K562 (cell line): ENCODE measurements around the gene ACTA2. TPM values are rescaled to one million over a fixed set of nuclear protein-coding genes. Genes with fewer than 3 reads are reported as not detected.

ENCODE experiments used
- ATAC-seq: fragments of 200-7000 bp; cut with Tn5 transposase; 3 replicates; pipeline ENCODE4 v1.9.1; 2020; ENCODE audit warnings: moderate library complexity
- BruUV-seq: library from RNA; stranded (reverse); fragments of 400-500 nt; replicated peaks from 2 replicates; lab custom pipeline; 2021; lab: Mats Ljungman, UMichigan
- CTCF ChIA-PET: fragments of 300-600 bp; formaldehyde crosslinking; extraction: SDS; loops from one replicate; lab custom pipeline; 2021; ENCODE audit warnings: low intra/inter-chr PET ratio; lab: Yijun Ruan, JAX
- POLR2A ChIA-PET: fragments of 300-600, 350-650 bp; sonication (Branson Sonifier 250); formaldehyde crosslinking; extraction: SDS; loops from one replicate; lab custom pipeline; 2021; ENCODE audit warnings: antibody characterized with exemption, inconsistent platforms; lab: Yijun Ruan, JAX
- DNase-seq, 4 experiments: peaks; one replicate each; pipeline versions ENCODE4 v3.0.0 to v3.0.0-alpha.2; 2011 to 2018; ENCODE audit warnings: low spot score in 3 of 4, mixed read lengths in 3 of 4; ENCODE audit errors: extremely low read depth in 1 of 4
- FAIRE-seq: peaks from 2 replicates; lab custom pipeline; 2011; peaks lifted over from hg19 to GRCh38; lab: Jason Lieb, UNC
- H2AFZ ChIP-seq: 2 replicates; pipeline ENCODE4 v1.6.0; 2011; ENCODE audit warnings: low read depth, low read length, control low read depth, inconsistent platforms
- H3K27ac ChIP-seq: fragments of 200-600 bp; 3 replicates; pipeline ENCODE4 v1.8.0; 2011; ENCODE audit warnings: low read depth, mild to moderate bottlenecking, control low read depth, inconsistent platforms, low read length, moderate library complexity, mixed read lengths; ENCODE audit errors: extremely low read depth
- H3K27me3 ChIP-seq, 2 experiments: fragments of 300-600 bp in 1 of 2; 2 replicates in 1 of 2; 3 replicates in 1 of 2; pipeline versions ENCODE4 v1.6.0 to v1.8.0; 2011; ENCODE audit warnings: inconsistent platforms in 2 of 2, low read length in 2 of 2, mild to moderate bottlenecking in 1 of 2, mixed read lengths in 1 of 2, moderate library complexity in 1 of 2; ENCODE audit not compliant: control insufficient read depth in 2 of 2, insufficient read depth in 2 of 2
- H3K36me3 ChIP-seq: fragments of 300-600 bp; 3 replicates; pipeline ENCODE4 v1.8.0; 2011; ENCODE audit warnings: mild to moderate bottlenecking, low read length, inconsistent platforms; ENCODE audit not compliant: control insufficient read depth, insufficient read depth
- H3K4me1 ChIP-seq, 2 experiments: fragments of 200-600 bp in 1 of 2; replicated peaks in 1 of 2; 2 replicates in 1 of 2; 3 replicates in 1 of 2; pipeline versions ENCODE4 v1.5.1 to v1.8.0; 2011; ENCODE audit warnings: inconsistent platforms in 2 of 2, low read length in 2 of 2, mild to moderate bottlenecking in 1 of 2, mixed read lengths in 1 of 2, moderate library complexity in 1 of 2; ENCODE audit not compliant: control insufficient read depth in 2 of 2, insufficient read depth in 2 of 2
- H3K4me2 ChIP-seq: 2 replicates; pipeline ENCODE4 v1.6.1; 2011; ENCODE audit warnings: low read length, control low read depth, inconsistent platforms, mixed read lengths; ENCODE audit not compliant: insufficient read depth
- H3K4me3 ChIP-seq: fragments of 200-600 bp; sonication (generic), shearing (Covaris generic); 2 replicates; pipeline ENCODE4 v1.5.1; 2016; ENCODE audit warnings: control low read depth, inconsistent platforms
- H3K79me2 ChIP-seq: fragments of 200-600 bp; 3 replicates; pipeline ENCODE4 v1.8.0; 2011; ENCODE audit warnings: low read length, inconsistent platforms; ENCODE audit not compliant: control insufficient read depth, insufficient read depth
- H3K9ac ChIP-seq, 2 experiments: 2 replicates each; pipeline versions ENCODE4 v1.6.0 to v1.6.1; 2011; ENCODE audit warnings: low read depth in 2 of 2, low read length in 2 of 2, control low read depth in 1 of 2, inconsistent platforms in 1 of 2, mild to moderate bottlenecking in 1 of 2, mixed read lengths in 1 of 2; ENCODE audit not compliant: insufficient read depth in 1 of 2
- H3K9me1 ChIP-seq: one replicate; pipeline ENCODE4 v1.6.0; 2011; ENCODE audit warnings: inconsistent platforms, mild to moderate bottlenecking, low read length, moderate library complexity; ENCODE audit not compliant: control insufficient read depth, insufficient read depth
- H3K9me3 ChIP-seq: replicated peaks from 2 replicates; pipeline ENCODE4 v1.5.1; 2011; ENCODE audit warnings: low read depth, low read length, inconsistent platforms; ENCODE audit not compliant: control insufficient read depth, insufficient read depth
- H4K20me1 ChIP-seq: replicated peaks from 2 replicates; pipeline ENCODE4 v1.6.1; 2011; ENCODE audit warnings: low read length, inconsistent platforms, mixed read lengths; ENCODE audit not compliant: control insufficient read depth, insufficient read depth
- CBFA2T3 ChIP-seq: fragments of 450-650 bp; IDR thresholded peaks from 2 replicates; pipeline ENCODE4 v1.6.1; 2017
- CUX1 ChIP-seq: fragments of 200-800 bp; sonication (Bioruptor generic); IDR thresholded peaks from 2 replicates; pipeline ENCODE4 v1.6.1; 2016; ENCODE audit warnings: missing genetic modification characterization, missing compliant biosample characterization
- ETS1 ChIP-seq: conservative IDR thresholded peaks from 2 replicates; pipeline ENCODE4 v1.6.1; 2011; ENCODE audit warnings: low read depth, mild to moderate bottlenecking, low read length; ENCODE audit not compliant: control insufficient read depth
- GATAD2B ChIP-seq: fragments of 450-650 bp; IDR thresholded peaks from 2 replicates; pipeline ENCODE4 v1.6.1; 2017; ENCODE audit warnings: mild to moderate bottlenecking, borderline replicate concordance
- HDAC3 ChIP-seq: fragments of 450-650 bp; IDR thresholded peaks from 2 replicates; pipeline ENCODE4 v1.6.1; 2018; ENCODE audit warnings: borderline replicate concordance, mild to moderate bottlenecking, moderate library complexity; ENCODE audit not compliant: partially characterized antibody
- NCOA1 ChIP-seq: fragments of 450-650 bp; IDR thresholded peaks from 2 replicates; pipeline ENCODE4 v1.6.1; 2016; ENCODE audit warnings: low read depth
- NFXL1 ChIP-seq: fragments of 450-650 bp; formaldehyde crosslinking; IDR thresholded peaks from 2 replicates; pipeline ENCODE4 v1.4.0; 2021; ENCODE audit warnings: mild to moderate bottlenecking
- PATZ1 ChIP-seq: fragments of 250-450 bp; sonication (Bioruptor Pico); IDR thresholded peaks from 2 replicates; pipeline ENCODE4 v1.5.0; 2020; ENCODE audit warnings: mild to moderate bottlenecking, borderline replicate concordance
- POLR2AphosphoS2 ChIP-seq: IDR thresholded peaks from 2 replicates; pipeline ENCODE4 v1.6.1; 2012; ENCODE audit warnings: low read length, improper control_type of control experiment
- TAF7 ChIP-seq: fragments of 450-650 bp; IDR thresholded peaks from 2 replicates; pipeline ENCODE4 v1.6.1; 2016; ENCODE audit warnings: missing genetic modification characterization, missing compliant biosample characterization
- TCF3 ChIP-seq: sonication (generic); formaldehyde crosslinking; IDR thresholded peaks from 2 replicates; pipeline ENCODE4 v1.4.0; 2020; ENCODE audit warnings: mild to moderate bottlenecking, missing genetic modification reagents
- TGIF2 ChIP-seq: sonication (generic); formaldehyde crosslinking; IDR thresholded peaks from 2 replicates; pipeline ENCODE4 v1.8.1; 2022; ENCODE audit warnings: mild to moderate bottlenecking, missing genetic modification reagents, moderate library complexity
- THRA ChIP-seq: fragments of 450-650 bp; IDR thresholded peaks from 2 replicates; pipeline ENCODE4 v1.6.1; 2017; ENCODE audit warnings: mild to moderate bottlenecking, moderate library complexity
- ZNF174 ChIP-seq: fragments of 250-450 bp; sonication (Bioruptor Pico); IDR thresholded peaks from 2 replicates; pipeline ENCODE4 v1.4.0; 2020; ENCODE audit warnings: mild to moderate bottlenecking
- ZNF780A ChIP-seq: fragments of 250-450 bp; sonication (Bioruptor Pico); IDR thresholded peaks from 2 replicates; pipeline ENCODE4 v1.5.0; 2021; ENCODE audit warnings: mild to moderate bottlenecking
- WGBS: fragments of 100-300 bp; shearing (Covaris generic); methylation state at CpG from one replicate; pipeline ENCODE4 v1.1.6; 2016; ENCODE audit warnings: low coverage, mixed read lengths; ENCODE audit not compliant: insufficient coverage; ENCODE audit errors: missing lambda C conversion rate; 5-methylcytosine and 5-hydroxymethylcytosine counted together
- in situ Hi-C: fragments of 300-500 bp; cut with MboI; formaldehyde crosslinking; loops from 4 replicates; pipeline ENCODE4 v1.15.0; 2018; ENCODE audit warnings: inconsistent platforms, mixed read lengths
- intact Hi-C: fragments of 100-400 bp; cut with micrococcal nuclease; formaldehyde crosslinking; loops from 2 replicates; pipeline ENCODE4 v1.14.2; 2022
- polyA plus RNA-seq, 8 experiments: library from polyadenylated mRNA; depleted of rRNA in 4 of 8; stranded (reverse) in 5 of 8; unstranded in 3 of 8; fragments of >200 nt; fragmentation: Nextera tagmentation in 2 of 8; fragmentation: Illumina TruSeq in 1 of 8; extraction: Ambion mirVana in 2 of 8; extraction: Trizol in 1 of 8; gene quantifications; 2 replicates each; pipeline versions ENCODE4 v1.2.1 to v1.2.3, GENCODE V29; 2011 to 2014; ENCODE audit warnings: inconsistent platforms in 1 of 8, missing spikeins in 1 of 8
- total RNA-seq, 7 experiments: library from RNA; depleted of rRNA in 6 of 7; stranded (reverse); fragments of >200 nt in 6 of 7; fragmentation: Illumina TruSeq in 2 of 7; extraction: Trizol in 2 of 7; gene quantifications; 2 replicates each; pipeline versions ENCODE4 v1.2.1 to v1.2.3, GENCODE V29; 2011 to 2021; ENCODE audit warnings: low replicate concordance in 1 of 7

The ACTA2 gene
- total and polyA plus RNA-seq, 9 of the 15 experiments (the other 6 are each of a cell fraction or from before 2014, with no cell fraction given): 0.15 to 1.0 (median 0.38) TPM; not detected in 3

GRCh38 chr10:88899886-88900285 lies 52.7 kb downstream of the ACTA2 start:
- Histone ChIP-seq H3K27ac (no peak overlapping the region), H3K27me3 (no peaks in the 10 kb centered on the region), H4K20me1 (no peaks in the 10 kb centered on the region), H2AFZ (no peak overlapping the region), H3K9me3 (no peaks in the 10 kb centered on the region), H3K4me3 (no peak overlapping the region), H3K36me3 (no peaks in the 10 kb centered on the region), H3K4me1 (no peaks in the 10 kb centered on the region), H3K9me1 (no peaks in the 10 kb centered on the region), H3K4me2 (no peak overlapping the region), H3K79me2 (no peaks in the 10 kb centered on the region), H3K9ac (no peak overlapping the region)
- intact Hi-C loops (no loop called here), in situ Hi-C loops (no loop called here)
- ATAC-seq (no peak), FAIRE-seq (no peak), DNase-seq (no peak)
- 0% methylated on average over 2 of the region's 2 CpGs for WGBS
- POLR2A ChIA-PET: no interaction called here
- CTCF ChIA-PET: no interaction called here
- no TSS peak for BruUV-seq
- TF ChIP-seq POLR2AphosphoS2: no peak
- TF ChIP-seq GATAD2B: no peak
- no peak for TF ChIP-seq ETS1
- TF ChIP-seq ZNF780A: no peak
- no peak for TF ChIP-seq ZNF174
- no peak for TF ChIP-seq TAF7 (tag)
- no peak for TF ChIP-seq PATZ1
- TF ChIP-seq TGIF2: no peak
- TF ChIP-seq CBFA2T3: no peak
- TF ChIP-seq TCF3 (CRISPR knock-in tag): no peak
- no peak for TF ChIP-seq HDAC3
- no peak for TF ChIP-seq NCOA1
- TF ChIP-seq CUX1: no peak
- no peak for TF ChIP-seq NFXL1 (CRISPR knock-in tag)
- TF ChIP-seq THRA: no peak
